Mononuclear cell (primary cell): Measurements from ENCODE around the gene C10orf95. TPM values are rescaled to one million over a fixed set of nuclear protein-coding genes. Genes with fewer than 3 reads are reported as not detected.

Source experiments
- H3K27me3 ChIP-seq: 2 replicates; pipeline ENCODE4 v1.6.0; 2011; ENCODE audit warnings: low read length, control low read depth; ENCODE audit not compliant: insufficient read depth
- H3K4me1 ChIP-seq: 2 replicates; pipeline ENCODE4 v1.5.1; 2011; ENCODE audit warnings: mild to moderate bottlenecking, low read length, control low read depth; ENCODE audit not compliant: insufficient read depth
- H3K4me3 ChIP-seq: 2 replicates; pipeline ENCODE4 v1.5.1; 2011; ENCODE audit warnings: mild to moderate bottlenecking, low read length, moderate library complexity
- H3K9me3 ChIP-seq: 2 replicates; pipeline ENCODE4 v1.5.1; 2011; ENCODE audit warnings: low read depth, mild to moderate bottlenecking, control low read depth, low read length
- total RNA-seq: library from RNA; depleted of rRNA; stranded (reverse); fragments of >200 nt; gene quantifications from one replicate; pipeline ENCODE4 v1.2.3, GENCODE V29; 2012

C10orf95 gene
- total RNA-seq, 1 donor: 0.10 TPM

- no peaks in the 10 kb centered on the region for H3K9me3 ChIP-seq
- H3K27me3 ChIP-seq: peaks cover 43% of the 10 kb centered on the region
- peaks cover 17% of the 10 kb centered on the region for H3K4me1 ChIP-seq
- H3K4me3 ChIP-seq: no peak overlapping the region
Measured at GRCh38 chr10:102408131-102408727, 43.1 kb downstream of the C10orf95 start.

GRCh38 chr10:102407425-102408130 lies 43.8 kb downstream of the C10orf95 start:
- Histone ChIP-seq H3K4me1 (peaks cover 17% of the 10 kb centered on the region), H3K27me3 (peaks cover 43% of the 10 kb centered on the region), H3K4me3 (no peak overlapping the region), H3K9me3 (no peaks in the 10 kb centered on the region)

- H3K9me3 ChIP-seq: no peaks in the 10 kb centered on the region
- H3K27me3 ChIP-seq: peaks cover 39% of the 10 kb centered on the region
- H3K4me3 ChIP-seq: no peak overlapping the region
- H3K4me1 ChIP-seq: peaks cover 17% of the 10 kb centered on the region
Measured at GRCh38 chr10:102406815-102407214, 44.5 kb downstream of the C10orf95 start.

- Histone ChIP-seq H3K4me1 (peaks cover 14% of the 10 kb centered on the region), H3K27me3 (peaks cover 28% of the 10 kb centered on the region), H3K9me3 (no peaks in the 10 kb centered on the region), H3K4me3 (no peak overlapping the region)
Measured at GRCh38 chr10:102405632-102406031, 45.7 kb downstream of the C10orf95 start.

GRCh38 chr10:102405108-102405571 lies 46.2 kb downstream of the C10orf95 start:
- Histone ChIP-seq H3K9me3 (no peaks in the 10 kb centered on the region), H3K27me3 (peaks cover 23% of the 10 kb centered on the region), H3K4me3 (no peak overlapping the region), H3K4me1 (peaks cover 11% of the 10 kb centered on the region)

GRCh38 chr10:102404361-102405107 lies 46.8 kb downstream of the C10orf95 start:
- H3K4me3 ChIP-seq: no peak overlapping the region
- peaks cover 17% of the 10 kb centered on the region for H3K27me3 ChIP-seq
- H3K9me3 ChIP-seq: no peaks in the 10 kb centered on the region
- H3K4me1 ChIP-seq: peaks cover 11% of the 10 kb centered on the region

GRCh38 chr10:102403115-102403514 lies 48.2 kb downstream of the C10orf95 start:
- Histone ChIP-seq H3K4me3 (no peak overlapping the region), H3K4me1 (peaks cover 21% of the 10 kb centered on the region), H3K27me3 (peaks cover 7% of the 10 kb centered on the region), H3K9me3 (no peaks in the 10 kb centered on the region)

GRCh38 chr10:102402512-102402896 lies 48.8 kb downstream of the C10orf95 start:
- H3K27me3 ChIP-seq: peaks cover 1% of the 10 kb centered on the region
- no peak overlapping the region for H3K4me3 ChIP-seq
- no peaks in the 10 kb centered on the region for H3K9me3 ChIP-seq
- H3K4me1 ChIP-seq: peaks cover 24% of the 10 kb centered on the region

- Histone ChIP-seq H3K27me3 (no peaks in the 10 kb centered on the region), H3K4me3 (no peak overlapping the region), H3K9me3 (no peaks in the 10 kb centered on the region), H3K4me1 (peaks cover 27% of the 10 kb centered on the region)
Measured at GRCh38 chr10:102401735-102402511, 49.4 kb downstream of the C10orf95 start.

GRCh38 chr10:102401342-102401654 lies 50.0 kb downstream of the C10orf95 start:
- Histone ChIP-seq H3K27me3 (no peaks in the 10 kb centered on the region), H3K9me3 (no peaks in the 10 kb centered on the region), H3K4me1 (peaks cover 33% of the 10 kb centered on the region), H3K4me3 (no peak overlapping the region)

GRCh38 chr10:102400598-102401341 lies 50.6 kb downstream of the C10orf95 start:
- Histone ChIP-seq H3K4me1 (peaks cover 39% of the 10 kb centered on the region), H3K27me3 (no peaks in the 10 kb centered on the region), H3K9me3 (no peaks in the 10 kb centered on the region), H3K4me3 (no peak overlapping the region)

- no peaks in the 10 kb centered on the region for H3K9me3 ChIP-seq
- H3K27me3 ChIP-seq: no peaks in the 10 kb centered on the region
- H3K4me3 ChIP-seq: no peak overlapping the region
- H3K4me1 ChIP-seq: peaks cover 39% of the 10 kb centered on the region
Measured at GRCh38 chr10:102400076-102400475, 51.3 kb downstream of the C10orf95 start.
